Mammary epithelial cell (primary cell): ENCODE measurements around the gene GALNT10.

ENCODE experiments used
- EZH2 ChIP-seq: IDR thresholded peaks from 2 replicates; pipeline ENCODE4 v1.6.1; 2012; ENCODE audit warnings: low read length, inconsistent platforms, borderline replicate concordance
- TF ChIP-seq, protein P1 (sequence below), 2 donors: IDR thresholded peaks in 1 of 2; conservative IDR thresholded peaks in 1 of 2; 2 replicates each; pipeline ENCODE4 v1.5.1; 2011 to 2012; ENCODE audit warnings: inconsistent platforms in 2 of 2, low read length in 2 of 2, mild to moderate bottlenecking in 2 of 2, control low read depth in 1 of 2, low read depth in 1 of 2; ENCODE audit not compliant: insufficient read depth in 1 of 2; ENCODE audit errors: extremely low read depth in 1 of 2

DNA sequence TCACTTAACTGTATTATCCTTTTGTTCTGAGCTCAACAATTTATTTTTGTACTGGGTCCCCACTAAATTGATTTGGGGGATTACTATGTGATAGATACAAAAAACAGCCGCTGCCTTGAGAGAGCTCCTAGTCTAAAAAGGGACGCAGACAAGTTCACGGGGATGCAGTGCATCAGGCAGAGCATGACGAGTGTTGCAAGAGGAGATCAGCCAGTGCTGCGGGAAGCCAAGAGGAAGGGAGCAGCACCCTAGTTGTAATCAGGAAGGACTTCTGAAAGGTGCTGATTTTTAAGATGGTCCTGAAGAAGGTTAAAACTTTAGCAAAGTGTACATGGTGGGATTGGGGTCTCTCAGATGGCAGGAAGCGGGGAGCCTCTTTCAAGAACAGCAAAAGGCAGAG, 15.8 kb downstream of the GALNT10 start:
- TF ChIP-seq, protein P1, sequence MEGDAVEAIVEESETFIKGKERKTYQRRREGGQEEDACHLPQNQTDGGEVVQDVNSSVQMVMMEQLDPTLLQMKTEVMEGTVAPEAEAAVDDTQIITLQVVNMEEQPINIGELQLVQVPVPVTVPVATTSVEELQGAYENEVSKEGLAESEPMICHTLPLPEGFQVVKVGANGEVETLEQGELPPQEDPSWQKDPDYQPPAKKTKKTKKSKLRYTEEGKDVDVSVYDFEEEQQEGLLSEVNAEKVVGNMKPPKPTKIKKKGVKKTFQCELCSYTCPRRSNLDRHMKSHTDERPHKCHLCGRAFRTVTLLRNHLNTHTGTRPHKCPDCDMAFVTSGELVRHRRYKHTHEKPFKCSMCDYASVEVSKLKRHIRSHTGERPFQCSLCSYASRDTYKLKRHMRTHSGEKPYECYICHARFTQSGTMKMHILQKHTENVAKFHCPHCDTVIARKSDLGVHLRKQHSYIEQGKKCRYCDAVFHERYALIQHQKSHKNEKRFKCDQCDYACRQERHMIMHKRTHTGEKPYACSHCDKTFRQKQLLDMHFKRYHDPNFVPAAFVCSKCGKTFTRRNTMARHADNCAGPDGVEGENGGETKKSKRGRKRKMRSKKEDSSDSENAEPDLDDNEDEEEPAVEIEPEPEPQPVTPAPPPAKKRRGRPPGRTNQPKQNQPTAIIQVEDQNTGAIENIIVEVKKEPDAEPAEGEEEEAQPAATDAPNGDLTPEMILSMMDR (conservative IDR thresholded peaks at IDR 0.05 in 1 of 2, IDR thresholded peaks at IDR 0.05 in 1 of 2; ENCODE audit: extremely low read depth in 1 of 2, insufficient read depth in 1 of 2, low read depth in 1 of 2, low read length in 2 of 2) = no peak
- TF ChIP-seq EZH2 = no peak
